22Rv1 (cell line): ENCODE data around the gene TADA3.

ENCODE experiments used
- ZFX ChIP-seq: fragments of 450-650 bp; IDR thresholded peaks from 2 replicates; pipeline ENCODE4 v1.6.1; 2017; ENCODE audit warnings: antibody characterized with exemption, borderline replicate concordance
- TF ChIP-seq, protein P1 (sequence below): fragments of 450-650 bp; IDR thresholded peaks from 2 replicates; pipeline ENCODE4 v1.5.1; 2017; ENCODE audit warnings: mild to moderate bottlenecking

DNA sequence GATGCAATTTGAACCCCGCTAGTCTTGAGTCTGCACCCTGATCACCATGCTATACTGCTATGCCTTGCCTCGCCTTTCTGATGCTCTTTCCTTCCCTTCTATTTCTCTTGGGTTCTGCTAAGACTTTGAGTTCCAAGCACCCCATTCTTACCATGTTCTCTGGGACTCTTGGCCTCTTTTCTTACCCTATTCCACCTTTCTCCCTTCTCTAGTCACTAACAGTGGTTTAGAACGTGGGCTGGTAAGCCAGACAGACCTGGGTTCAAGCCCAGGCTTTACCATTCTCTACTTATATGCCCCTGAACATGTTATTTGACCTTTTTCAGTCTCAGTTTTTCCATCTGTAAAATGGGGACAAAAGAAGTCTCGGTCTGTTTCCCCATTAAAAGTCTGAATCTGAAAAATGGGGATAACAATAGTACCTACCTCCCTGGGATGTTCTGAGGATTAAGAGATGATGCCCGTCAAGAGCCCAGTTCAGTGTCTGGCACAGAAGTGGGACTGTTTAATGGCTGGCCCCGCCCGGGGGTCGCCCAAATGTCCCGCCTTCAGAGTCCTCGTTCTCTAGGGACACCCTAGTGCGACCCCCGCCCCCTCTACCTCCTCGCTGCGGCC, 376 bp downstream of the TADA3 start:
- TF ChIP-seq ZFX = no peak
- TF ChIP-seq, protein P1, sequence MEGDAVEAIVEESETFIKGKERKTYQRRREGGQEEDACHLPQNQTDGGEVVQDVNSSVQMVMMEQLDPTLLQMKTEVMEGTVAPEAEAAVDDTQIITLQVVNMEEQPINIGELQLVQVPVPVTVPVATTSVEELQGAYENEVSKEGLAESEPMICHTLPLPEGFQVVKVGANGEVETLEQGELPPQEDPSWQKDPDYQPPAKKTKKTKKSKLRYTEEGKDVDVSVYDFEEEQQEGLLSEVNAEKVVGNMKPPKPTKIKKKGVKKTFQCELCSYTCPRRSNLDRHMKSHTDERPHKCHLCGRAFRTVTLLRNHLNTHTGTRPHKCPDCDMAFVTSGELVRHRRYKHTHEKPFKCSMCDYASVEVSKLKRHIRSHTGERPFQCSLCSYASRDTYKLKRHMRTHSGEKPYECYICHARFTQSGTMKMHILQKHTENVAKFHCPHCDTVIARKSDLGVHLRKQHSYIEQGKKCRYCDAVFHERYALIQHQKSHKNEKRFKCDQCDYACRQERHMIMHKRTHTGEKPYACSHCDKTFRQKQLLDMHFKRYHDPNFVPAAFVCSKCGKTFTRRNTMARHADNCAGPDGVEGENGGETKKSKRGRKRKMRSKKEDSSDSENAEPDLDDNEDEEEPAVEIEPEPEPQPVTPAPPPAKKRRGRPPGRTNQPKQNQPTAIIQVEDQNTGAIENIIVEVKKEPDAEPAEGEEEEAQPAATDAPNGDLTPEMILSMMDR = no peak
